HepG2 (cell line): ENCODE measurements around the gene UNG. TPM values are rescaled to one million over a fixed set of nuclear protein-coding genes. Genes with fewer than 3 reads are reported as not detected.

Experiments
- ATAC-seq: fragments of 200-7000 bp; cut with Tn5 transposase; 3 replicates; pipeline ENCODE4 v1.9.1; 2020; ENCODE audit warnings: mild to moderate bottlenecking, moderate library complexity
- BruUV-seq: library from RNA; stranded (reverse); fragments of 400-500 nt; replicated peaks from 2 replicates; lab custom pipeline; 2021; lab: Mats Ljungman, UMichigan
- CTCF ChIA-PET: fragments of 300-600 bp; formaldehyde crosslinking; extraction: SDS; loops from one replicate; lab custom pipeline; 2021; ENCODE audit warnings: low total read pairs, inconsistent platforms, low intra/inter-chr PET ratio; lab: Yijun Ruan, JAX
- POLR2A ChIA-PET: fragments of 350-600 bp; sonication (Branson Sonifier 250); formaldehyde crosslinking; loops from one replicate; lab custom pipeline; 2020; ENCODE audit warnings: antibody characterized with exemption, inconsistent platforms; lab: Yijun Ruan, JAX
- DNase-seq: peaks from one replicate; pipeline ENCODE4 v3.0.0-alpha.2; 2015; ENCODE audit warnings: low spot score
- FAIRE-seq: peaks from 3 replicates; lab custom pipeline; 2011; peaks lifted over from hg19 to GRCh38; lab: Jason Lieb, UNC
- H2AFZ ChIP-seq: one replicate; pipeline ENCODE4 v1.6.1; 2011; ENCODE audit warnings: low read length, inconsistent platforms
- H3K27ac ChIP-seq: fragments of 300-600 bp; 3 replicates; pipeline ENCODE4 v1.8.0; 2011; ENCODE audit warnings: mixed run types, mild to moderate bottlenecking, mixed read lengths, low read length, inconsistent platforms; ENCODE audit not compliant: insufficient read depth; ENCODE audit errors: extremely low read length
- H3K27me3 ChIP-seq, 2 experiments: fragments of 200-600 bp in 1 of 2; 2 replicates in 1 of 2; 3 replicates in 1 of 2; pipeline versions ENCODE4 v1.6.0 to v1.8.0; 2011; ENCODE audit warnings: low read length in 2 of 2, mild to moderate bottlenecking in 2 of 2, moderate library complexity in 2 of 2, inconsistent platforms in 1 of 2; ENCODE audit not compliant: insufficient read depth in 2 of 2, control insufficient read depth in 1 of 2
- H3K36me3 ChIP-seq, 2 experiments: fragments of 200-600 bp in 1 of 2; replicated peaks in 1 of 2; 2 replicates in 1 of 2; 3 replicates in 1 of 2; pipeline versions ENCODE4 v1.5.1 to v1.8.0; 2011; ENCODE audit warnings: low read length in 2 of 2, inconsistent platforms in 1 of 2; ENCODE audit not compliant: insufficient read depth in 2 of 2, control insufficient read depth in 1 of 2
- H3K4me1 ChIP-seq: 2 replicates; pipeline ENCODE4 v1.5.1; 2012; ENCODE audit warnings: low read length, inconsistent platforms; ENCODE audit not compliant: insufficient read depth
- H3K4me2 ChIP-seq: 2 replicates; pipeline ENCODE4 v1.6.0; 2011; ENCODE audit warnings: low read depth, low read length, inconsistent platforms
- H3K4me3 ChIP-seq, 3 experiments: fragments of 200-600 bp in 1 of 3; sonication (generic), shearing (Covaris generic) in 1 of 3; replicated peaks in 1 of 3; 2 replicates each; pipeline ENCODE4 v1.5.1; 2011 to 2016; ENCODE audit warnings: low read length in 3 of 3, inconsistent platforms in 2 of 3, low read depth in 2 of 3, mild to moderate bottlenecking in 2 of 3, control low read depth in 1 of 3, mixed read lengths in 1 of 3; ENCODE audit not compliant: insufficient read depth in 1 of 3
- H3K79me2 ChIP-seq: one replicate; pipeline ENCODE4 v1.6.1; 2011; ENCODE audit warnings: low read length, inconsistent platforms; ENCODE audit not compliant: insufficient read depth
- H3K9ac ChIP-seq: 2 replicates; pipeline ENCODE4 v1.6.0; 2011; ENCODE audit warnings: mild to moderate bottlenecking, low read depth, low read length, inconsistent platforms; ENCODE audit not compliant: insufficient read depth
- H3K9me3 ChIP-seq: 2 replicates; pipeline ENCODE4 v1.5.1; 2012; ENCODE audit warnings: mild to moderate bottlenecking, low read length
- H4K20me1 ChIP-seq: 2 replicates; pipeline ENCODE4 v1.6.0; 2011; ENCODE audit warnings: inconsistent platforms, mild to moderate bottlenecking, low read length, moderate library complexity; ENCODE audit not compliant: insufficient read depth
- ASH2L ChIP-seq: fragments of 300-600, 200-600 bp; sonication (generic); IDR thresholded peaks from 2 replicates; pipeline ENCODE4 v1.7.0; 2017; ENCODE audit warnings: low read depth, mild to moderate bottlenecking, moderate library complexity, mixed read lengths, low read length; ENCODE audit not compliant: insufficient read length
- HNRNPH1 ChIP-seq: fragments of 200-400 bp; formaldehyde crosslinking; optimal IDR thresholded peaks from 2 replicates; pipeline ENCODE3; 2017; ENCODE audit warnings: mild to moderate bottlenecking, low read depth, low read length
- HNRNPL ChIP-seq: fragments of 200-400 bp; formaldehyde crosslinking; IDR thresholded peaks from 2 replicates; pipeline ENCODE4 v1.6.1; 2017; ENCODE audit warnings: mild to moderate bottlenecking, low read depth, low read length
- MAF1 ChIP-seq: sonication (generic); formaldehyde crosslinking; IDR thresholded peaks from 2 replicates; pipeline ENCODE4 v1.5.0; 2020; ENCODE audit warnings: missing genetic modification reagents, borderline replicate concordance
- MTF2 ChIP-seq: sonication (generic); formaldehyde crosslinking; IDR thresholded peaks from 2 replicates; pipeline ENCODE4 v1.5.0; 2020; ENCODE audit warnings: missing genetic modification reagents, borderline replicate concordance
- MXD1 ChIP-seq: sonication (generic); formaldehyde crosslinking; IDR thresholded peaks from 2 replicates; pipeline ENCODE4 v1.4.0; 2020; ENCODE audit warnings: mild to moderate bottlenecking, missing genetic modification reagents
- MZF1 ChIP-seq: sonication (generic); formaldehyde crosslinking; IDR thresholded peaks from 2 replicates; pipeline ENCODE4 v1.8.1; 2023; ENCODE audit warnings: mild to moderate bottlenecking, missing genetic modification reagents, borderline replicate concordance
- PHF21A ChIP-seq: sonication (generic); formaldehyde crosslinking; IDR thresholded peaks from 2 replicates; pipeline ENCODE4 v1.5.0; 2020; ENCODE audit warnings: mild to moderate bottlenecking, missing genetic modification reagents
- RFXANK ChIP-seq: IDR thresholded peaks from 2 replicates; pipeline ENCODE4 v1.6.1; 2016
- RORA ChIP-seq: sonication (generic); formaldehyde crosslinking; IDR thresholded peaks from 2 replicates; pipeline ENCODE4 v1.5.0; 2020; ENCODE audit warnings: mild to moderate bottlenecking, missing genetic modification reagents, moderate library complexity
- SCMH1 ChIP-seq: sonication (generic); formaldehyde crosslinking; IDR thresholded peaks from 2 replicates; pipeline ENCODE4 v1.9.0; 2021; ENCODE audit warnings: missing genetic modification reagents, mild to moderate bottlenecking, borderline replicate concordance
- SIX1 ChIP-seq: sonication (generic); formaldehyde crosslinking; IDR thresholded peaks from 2 replicates; pipeline ENCODE4 v1.4.0; 2020; ENCODE audit warnings: missing genetic modification reagents, borderline replicate concordance
- SNAPC2 ChIP-seq: sonication (generic); formaldehyde crosslinking; IDR thresholded peaks from 2 replicates; pipeline ENCODE4 v1.8.1; 2022; ENCODE audit warnings: mild to moderate bottlenecking, missing genetic modification reagents
- SOX13 ChIP-seq, 3 experiments: fragments of 450-650 bp in 1 of 3; sonication (generic) in 1 of 3; formaldehyde crosslinking in 1 of 3; IDR thresholded peaks in 2 of 3; conservative IDR thresholded peaks in 1 of 3; 2 replicates each; pipeline versions ENCODE4 v1.5.0 to v1.6.1; 2016 to 2020; ENCODE audit warnings: antibody characterized with exemption in 1 of 3, mild to moderate bottlenecking in 1 of 3, missing compliant biosample characterization in 1 of 3, missing genetic modification reagents in 1 of 3, moderate library complexity in 1 of 3
- SOX6 ChIP-seq, 2 experiments: fragments of 450-650 bp in 1 of 2; sonication (generic) in 1 of 2; formaldehyde crosslinking in 1 of 2; IDR thresholded peaks; 2 replicates each; pipeline versions ENCODE4 v1.4.0 to v1.6.1; 2017 to 2020; ENCODE audit warnings: antibody characterized with exemption in 1 of 2, mild to moderate bottlenecking in 1 of 2, missing genetic modification reagents in 1 of 2
- WIZ ChIP-seq: sonication (generic); formaldehyde crosslinking; IDR thresholded peaks from 2 replicates; pipeline ENCODE4 v1.5.1; 2020; ENCODE audit warnings: mild to moderate bottlenecking, missing genetic modification reagents
- ZBTB25 ChIP-seq: IDR thresholded peaks from 2 replicates; pipeline ENCODE4 v1.6.1; 2018; ENCODE audit warnings: missing genetic modification reagents
- ZKSCAN8 ChIP-seq: IDR thresholded peaks from 2 replicates; pipeline ENCODE4 v1.6.1; 2016; ENCODE audit warnings: borderline replicate concordance, missing genetic modification reagents, missing compliant biosample characterization
- ZNF430 ChIP-seq: sonication (generic); formaldehyde crosslinking; IDR thresholded peaks from 2 replicates; pipeline ENCODE4 v1.9.0; 2021; ENCODE audit warnings: mild to moderate bottlenecking, missing genetic modification reagents
- ZSCAN21 ChIP-seq: sonication (generic); formaldehyde crosslinking; IDR thresholded peaks from 2 replicates; pipeline ENCODE4 v1.8.0; 2022; ENCODE audit warnings: mild to moderate bottlenecking, missing genetic modification reagents, moderate library complexity, borderline replicate concordance
- ZSCAN29 ChIP-seq: sonication (generic); formaldehyde crosslinking; conservative IDR thresholded peaks from 2 replicates; pipeline ENCODE4 v1.4.0; 2020; ENCODE audit warnings: mild to moderate bottlenecking, missing genetic modification reagents
- WGBS: methylation state at CpG from one replicate; pipeline ENCODE4 v1.1.6; 2017; ENCODE audit warnings: low lambda C conversion rate; 5-methylcytosine and 5-hydroxymethylcytosine counted together
- in situ Hi-C: cut with HindIII; loops from 2 replicates; pipeline ENCODE4 v1.10.0; 2017; ENCODE audit warnings: low pct_unique_long_range_greater_than_20kb; ENCODE audit not compliant: extremely low pct_ligation_motif_present
- intact Hi-C: fragments of 100-400 bp; cut with micrococcal nuclease; formaldehyde crosslinking; loops from one replicate; pipeline ENCODE4 v1.10.0; 2022; ENCODE audit not compliant: unreplicated experiment
- polyA plus RNA-seq, 8 experiments: library from polyadenylated mRNA; depleted of rRNA in 3 of 8; stranded (reverse) in 7 of 8; unstranded in 1 of 8; fragments of >200 nt; fragmentation: Illumina TruSeq in 4 of 8; extraction: Trizol in 4 of 8; gene quantifications; 2 replicates each; pipeline versions ENCODE4 v1.2.1 to v1.2.3, GENCODE V29; 2011 to 2016; ENCODE audit warnings: low read depth in 4 of 8, missing spikeins in 1 of 8, mixed read lengths in 1 of 8; ENCODE audit not compliant: insufficient read depth in 1 of 8
- total RNA-seq, 5 experiments: library from RNA; depleted of rRNA; stranded (reverse); fragments of >200 nt; fragmentation: Illumina TruSeq; extraction: Trizol; gene quantifications; 2 replicates each; pipeline ENCODE4 v1.2.3, GENCODE V29; 2016; ENCODE audit warnings: low read depth in 1 of 5

UNG gene
- total and polyA plus RNA-seq, 2 of the 13 experiments (the other 11 are each of a cell fraction or from before 2014, with no cell fraction given): 23.3 to 114 TPM

- DNase-seq (peak; percentile 85), ATAC-seq (peak; percentile 57), FAIRE-seq (peak; percentile 79)
- 16% methylated on average over 21 of the region's 45 CpGs for WGBS
- peak within 1 kb of the TSS; percentile 52 for H3K27ac ChIP-seq
- ChIA-PET POLR2A (interaction anchor here (1.0 to 1.4 kb wide), 3 partner anchors 9 to 41 kb away, joined by 3 to 4 read pairs (median 4); partner anchors contain the start of gene USP30), CTCF (interaction anchor here (1.1 to 1.9 kb wide), 3 partner anchors 23 to 209 kb away, joined by 3 to 10 read pairs (median 7); no protein-coding TSS in a partner anchor)
- peak within 1 kb of the TSS; percentile 65 for H3K9ac ChIP-seq
- in situ Hi-C loops (loop anchor here (5.0 to 10.0 kb wide), 2 partner anchors 141 to 208 kb away; partner anchors contain the start of gene DAO), intact Hi-C loops (loop anchor here (1.0 to 10.0 kb wide), 3 partner anchors 41 to 428 kb away; partner anchors contain the start of gene USP30)
- peak within 1 kb of the TSS; percentile 25 to 66 (median 37) for H3K4me3 ChIP-seq
- peak within 1 kb of the TSS; percentile 71 for H2AFZ ChIP-seq
- peak within 1 kb of the TSS; percentile 90 for H3K4me2 ChIP-seq
- H3K36me3 ChIP-seq: peaks cover 5 to 15% of the 10 kb centered on the region in 2 experiments; a peak in 4 of 5 replicates
- H3K9me3 ChIP-seq: no peaks in the 10 kb centered on the region
- peaks cover 59% of the 10 kb centered on the region for H3K4me1 ChIP-seq
- no peaks in the 10 kb centered on the region for H3K27me3 ChIP-seq
- peaks cover 20% of the 10 kb centered on the region for H3K79me2 ChIP-seq
- BruUV-seq: TSS peak; percentile 85
- H4K20me1 ChIP-seq: no peaks in the 10 kb centered on the region
- TF ChIP-seq ZSCAN21 (CRISPR knock-in tag): peak; percentile 97
- TF ChIP-seq SCMH1: no peak
- TF ChIP-seq ASH2L: no peak
- TF ChIP-seq ZKSCAN8: peak; percentile 78; the same call in 1 of the 2 replicates
- peak; percentile 99 for TF ChIP-seq SNAPC2
- TF ChIP-seq RFXANK (CRISPR knock-in tag): peak; percentile 80; the same call in 1 of the 2 replicates
- 0 out of 2 replicates have a peak, but pooled peaks have one; percentile 35 for TF ChIP-seq HNRNPL
- no peak for TF ChIP-seq HNRNPH1
- TF ChIP-seq SOX13 (IDR thresholded peaks at IDR 0.05): no peak
- TF ChIP-seq SOX13 (CRISPR knock-in tag; conservative IDR thresholded peaks at IDR 0.05 in 1 of 2, IDR thresholded peaks at IDR 0.05 in 1 of 2): peak in 1 of 2 experiments; percentile 66; a peak in 2 of 4 replicates
- peak; percentile 25; the same call in 1 of the 2 replicates for TF ChIP-seq SIX1
- no peak for TF ChIP-seq MZF1 (CRISPR knock-in tag)
- TF ChIP-seq RORA (CRISPR knock-in tag): no peak
- no peak for TF ChIP-seq SOX6 (IDR thresholded peaks at IDR 0.05)
- TF ChIP-seq SOX6 (CRISPR knock-in tag; IDR thresholded peaks at IDR 0.05): peak; percentile 82
- peak; percentile 96 for TF ChIP-seq MXD1 (CRISPR knock-in tag)
- TF ChIP-seq ZNF430 (CRISPR knock-in tag): peak; percentile 93
- peak; percentile 91 for TF ChIP-seq ZBTB25 (CRISPR knock-in tag)
- TF ChIP-seq MAF1: no peak
- peak; percentile 75 for TF ChIP-seq PHF21A
- no peak; the same call in 1 of the 2 replicates for TF ChIP-seq ZSCAN29 (CRISPR knock-in tag)
- no peak for TF ChIP-seq MTF2 (CRISPR knock-in tag)
- TF ChIP-seq WIZ (CRISPR knock-in tag): peak; percentile 86
Measured at GRCh38 chr12:109093022-109093918, 4.1 kb upstream of the UNG start, which contains the start of gene ALKBH2. TSS of gene ALKBH2 (minus strand) at chr12:109093472. CDS start at chr12:109092786, 686 bp downstream.
